Adipose tissue (tissue), 3 donors: ENCODE measurements around the gene WDR27. TPM values are rescaled to one million over a fixed set of nuclear protein-coding genes. Genes with fewer than 3 reads are reported as not detected.

Source experiments
- H3K27ac ChIP-seq: one replicate; pipeline ENCODE4 v1.5.1; 2013; ENCODE audit warnings: low read depth, low read length
- WGBS, 3 donors: extraction: QIAGEN DNeasy Blood & Tissue Kit; methylation state at CpG; one replicate each; pipeline ENCODE4 v1.1.7; 2013; 5-methylcytosine and 5-hydroxymethylcytosine counted together
- polyA plus RNA-seq, 3 donors: library from polyadenylated mRNA; stranded (reverse); fragments of 200-250 nt; gene quantifications; one replicate each; pipeline ENCODE4 v1.2.3, GENCODE V29; 2013
- donor health status: healthy with polysubstance abuse.
- donor health status: Bipolar disorder and iron deficiency.
- donor health status: healthy.

The WDR27 gene
- polyA plus RNA-seq, 3 donors, result 7.9 to 12.9 (median 10.4) TPM

GRCh38 chr6:169587975-169588374 is 113.9 kb downstream of the WDR27 start:
- H3K27ac ChIP-seq, result no peak overlapping the region
- WGBS, 3 donors, result 92 to 95% (median 93%) methylated on average over 5 of the region's 5 CpGs

DNA sequence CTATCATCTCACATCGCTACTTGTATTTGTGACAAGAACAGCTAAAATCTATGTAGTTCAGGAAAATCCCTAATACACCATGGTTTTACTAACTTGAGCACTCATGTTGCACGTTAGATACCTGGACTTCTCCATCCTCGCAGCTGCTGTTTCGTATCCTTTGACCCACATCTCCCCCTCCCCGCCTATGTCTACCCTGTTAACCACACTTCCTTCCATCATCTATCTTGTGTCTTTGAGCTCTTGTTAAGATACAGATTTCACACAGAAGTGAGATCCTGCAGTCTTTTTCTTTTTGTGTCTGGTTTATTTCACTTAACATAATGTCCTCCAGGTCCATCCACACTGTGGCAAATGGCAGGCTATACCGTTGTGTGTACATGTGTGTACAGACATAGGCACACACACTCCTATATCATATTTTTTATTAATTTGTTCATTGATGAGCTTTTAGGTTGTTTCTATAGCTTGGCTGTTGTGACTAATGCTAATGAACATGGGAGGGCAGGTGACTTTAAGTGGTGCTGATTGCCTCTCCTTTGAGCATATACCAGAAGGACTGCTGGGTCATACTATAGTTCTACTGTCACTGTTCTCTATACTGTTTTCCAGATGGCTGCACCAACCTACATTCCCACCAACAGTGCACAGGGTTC is 117.8 kb downstream of the WDR27 start:
- 68 to 80% (median 76%) methylated on average over 6 of the region's 6 CpGs for WGBS, 3 donors
- no peak overlapping the region for H3K27ac ChIP-seq

DNA sequence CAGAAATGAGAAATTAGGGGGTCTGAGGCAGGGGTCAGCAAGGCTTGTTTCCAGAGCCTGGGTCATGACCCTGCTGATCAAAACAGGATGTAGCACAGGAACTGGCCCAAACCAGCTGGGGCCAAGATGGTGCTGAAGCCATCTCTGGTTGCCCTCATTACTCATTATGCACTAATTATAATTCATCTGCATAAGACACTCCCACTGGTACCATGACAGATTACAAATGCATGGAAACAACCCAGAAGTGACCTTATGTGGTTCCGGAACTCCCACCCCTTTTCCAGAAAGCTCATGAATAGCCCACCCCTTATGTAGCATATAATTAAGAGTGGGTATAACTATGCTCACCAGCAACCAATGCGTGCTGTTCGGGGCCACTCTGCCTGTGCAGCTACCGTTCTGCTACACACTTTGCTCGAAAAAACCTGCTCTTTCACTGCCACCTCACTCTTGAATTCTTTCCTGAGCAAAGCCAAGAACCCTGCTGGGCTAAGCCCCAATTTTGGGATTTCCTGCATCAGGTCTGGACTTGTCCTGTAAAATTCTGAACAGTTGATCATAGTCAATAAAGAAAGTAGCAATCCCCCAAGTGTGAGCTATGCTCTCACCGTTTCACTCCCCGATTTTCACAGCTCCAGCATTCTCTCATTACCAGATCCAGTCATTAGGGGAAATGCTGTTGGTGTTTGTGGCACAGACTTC is 122.3 kb downstream of the WDR27 start:
- 87 to 95% (median 93%) methylated on average over 7 of the region's 7 CpGs for WGBS, 3 donors
- H3K27ac ChIP-seq, result no peak overlapping the region

DNA sequence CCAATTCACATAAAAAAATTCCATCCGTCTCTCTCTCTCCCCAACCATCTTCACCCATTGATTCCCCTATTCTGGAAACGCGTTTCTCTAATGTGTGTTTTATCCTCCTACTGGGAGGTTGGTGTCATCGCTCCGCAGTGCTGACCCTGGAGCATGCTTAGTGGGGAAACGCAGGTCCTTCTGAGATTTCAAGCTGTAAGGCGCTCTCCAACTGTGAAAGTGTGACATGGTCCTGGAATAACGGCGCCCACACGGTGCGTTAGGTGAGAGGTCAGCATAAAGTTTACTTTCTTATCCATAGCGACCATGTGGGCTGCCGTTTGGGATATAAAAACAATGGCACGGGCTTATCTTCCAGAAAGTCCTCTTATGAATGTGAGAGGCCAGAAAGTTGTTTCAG is 123.9 kb downstream of the WDR27 start:
- H3K27ac ChIP-seq, result no peak overlapping the region
- 87 to 90% (median 88%) methylated on average over 14 of the region's 14 CpGs for WGBS, 3 donors

DNA sequence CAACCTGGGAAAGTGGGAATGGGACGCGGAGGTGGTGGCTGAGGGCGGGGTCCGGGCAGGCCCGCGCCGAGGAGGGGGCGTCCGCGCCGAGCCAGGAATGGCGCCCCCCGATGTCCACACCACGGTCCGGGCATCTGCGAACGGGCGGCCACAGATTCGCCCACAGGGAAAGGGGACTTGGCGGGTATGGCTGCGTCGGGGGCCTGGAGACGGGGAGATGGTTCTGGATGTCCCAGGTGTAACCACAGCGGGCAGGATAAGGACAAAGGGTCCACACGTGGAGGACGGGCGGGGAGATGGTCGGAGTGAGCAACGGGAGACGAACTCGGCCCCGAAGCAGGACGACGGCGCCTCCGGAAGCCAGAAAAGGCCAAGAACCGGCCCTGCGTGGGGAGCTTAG is 124.6 kb downstream of the WDR27 start:
- no peak overlapping the region for H3K27ac ChIP-seq
- WGBS, 3 donors, result 81 to 96% (median 88%) methylated on average over 37 to 38 of the region's 38 CpGs

- H3K27ac ChIP-seq, result no peak overlapping the region
- WGBS, 3 donors, result 90 to 95% (median 92%) methylated on average over 5 of the region's 5 CpGs
Measured at GRCh38 chr6:169575821-169576220, 126.0 kb downstream of the WDR27 start.

DNA sequence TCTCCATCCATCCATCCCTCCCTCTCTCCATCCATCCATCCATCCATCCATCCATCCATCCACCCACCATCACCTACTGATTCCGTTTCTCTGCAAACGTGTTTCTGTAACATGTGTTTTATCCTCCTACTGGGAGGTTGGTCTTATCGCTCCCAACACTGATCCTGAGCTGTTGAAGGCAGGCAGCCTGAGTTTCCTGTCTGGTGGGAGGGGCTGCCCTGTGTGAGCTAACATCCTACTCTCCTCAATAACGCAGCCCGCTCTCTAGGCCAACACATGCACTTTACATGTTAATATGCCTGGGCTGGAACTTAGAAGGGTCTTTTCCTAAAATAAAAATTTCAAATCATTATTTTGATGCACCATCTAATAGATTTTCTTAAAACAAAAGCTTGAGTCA is 126.5 kb downstream of the WDR27 start:
- H3K27ac ChIP-seq, result no peak overlapping the region
- WGBS, 3 donors, result 73 to 89% (median 77%) methylated on average over 5 of the region's 5 CpGs

- 82 to 97% (median 83%) methylated on average over 13 of the region's 13 CpGs for WGBS, 3 donors
- H3K27ac ChIP-seq, result no peak overlapping the region
Measured at GRCh38 chr6:169574420-169574819, 127.4 kb downstream of the WDR27 start.

GRCh38 chr6:169573883-169574282 is 127.9 kb downstream of the WDR27 start:
- no peak overlapping the region for H3K27ac ChIP-seq
- WGBS, 3 donors, result 94 to 98% (median 97%) methylated on average over 5 of the region's 5 CpGs

GRCh38 chr6:169571123-169571962 is 130.5 kb downstream of the WDR27 start:
- 91 to 92% (median 91%) methylated on average over 12 of the region's 12 CpGs for WGBS, 3 donors
- H3K27ac ChIP-seq, result no peak overlapping the region

- 86 to 91% (median 91%) methylated on average over 8 of the region's 8 CpGs for WGBS, 3 donors
- no peak overlapping the region for H3K27ac ChIP-seq
Measured at GRCh38 chr6:169568314-169569087, 133.3 kb downstream of the WDR27 start.

- 89 to 93% (median 92%) methylated on average over 11 of the region's 11 CpGs for WGBS, 3 donors
- H3K27ac ChIP-seq, result no peak overlapping the region
Measured at GRCh38 chr6:169567819-169568218, 134.0 kb downstream of the WDR27 start.

GRCh38 chr6:169566961-169567750 is 134.7 kb downstream of the WDR27 start:
- 93% methylated on average over 19 of the region's 19 CpGs for WGBS, 3 donors
- no peak overlapping the region for H3K27ac ChIP-seq

GRCh38 chr6:169566319-169566718 is 135.5 kb downstream of the WDR27 start:
- WGBS, 3 donors, result 77 to 92% (median 84%) methylated on average over 11 of the region's 11 CpGs
- no peak overlapping the region for H3K27ac ChIP-seq

GRCh38 chr6:169564453-169565240 is 137.2 kb downstream of the WDR27 start:
- no peak overlapping the region for H3K27ac ChIP-seq
- WGBS, 3 donors, result 92 to 94% (median 94%) methylated on average over 33 of the region's 33 CpGs

DNA sequence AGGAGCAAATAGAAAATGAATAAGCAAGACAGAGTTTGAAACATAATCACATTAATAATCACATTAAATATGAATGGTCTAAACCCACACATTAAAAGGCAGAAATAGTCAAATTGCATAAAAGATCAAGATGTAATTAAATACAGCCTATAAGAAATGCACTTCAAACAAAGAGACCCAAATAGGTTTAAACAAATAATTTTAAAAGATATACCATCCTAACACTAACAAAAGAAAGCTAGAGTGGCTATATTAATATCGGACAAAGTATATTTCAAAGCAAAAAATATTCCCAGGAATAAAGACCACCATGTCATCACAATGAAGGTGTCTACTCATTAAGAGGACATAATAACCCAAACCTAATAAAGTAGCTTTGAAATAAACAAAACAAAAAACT is 140.2 kb downstream of the WDR27 start:
- H3K27ac ChIP-seq, result no peak overlapping the region
- WGBS, 3 donors, result 97 to 100% (median 98%) methylated on average over 1 of the region's 1 CpG

- 87 to 98% (median 92%) methylated on average over 10 of the region's 10 CpGs for WGBS, 3 donors
- no peak overlapping the region for H3K27ac ChIP-seq
Measured at GRCh38 chr6:169559592-169559991, 142.2 kb downstream of the WDR27 start.
